Astrocyte (in vitro differentiated cells and primary cell): ENCODE measurements around the gene DIP2C. TPM values are rescaled to one million over a fixed set of nuclear protein-coding genes. Genes with fewer than 3 reads are reported as not detected.

ENCODE experiments used
- DNase-seq: peaks from one replicate; pipeline ENCODE4 v3.0.0-alpha.2; 2010; ENCODE audit warnings: low read depth
- FAIRE-seq: peaks from 2 replicates; lab custom pipeline; 2011; peaks lifted over from hg19 to GRCh38; lab: Jason Lieb, UNC
- H2AFZ ChIP-seq: 2 replicates; pipeline ENCODE4 v1.6.0; 2012; ENCODE audit warnings: low read depth, low read length, inconsistent platforms
- H3K27ac ChIP-seq: 2 replicates; pipeline ENCODE4 v1.5.1; 2011; ENCODE audit warnings: low read depth, low read length, inconsistent platforms
- H3K27me3 ChIP-seq: 2 replicates; pipeline ENCODE4 v1.6.0; 2011; ENCODE audit warnings: low read length, inconsistent platforms; ENCODE audit not compliant: insufficient read depth
- H3K36me3 ChIP-seq: 2 replicates; pipeline ENCODE4 v1.5.1; 2011; ENCODE audit warnings: low read length, inconsistent platforms; ENCODE audit not compliant: insufficient read depth
- H3K4me1 ChIP-seq: 2 replicates; pipeline ENCODE4 v1.5.1; 2011; ENCODE audit warnings: low read length, inconsistent platforms; ENCODE audit not compliant: insufficient read depth
- H3K4me2 ChIP-seq: 2 replicates; pipeline ENCODE4 v1.6.0; 2012; ENCODE audit warnings: low read length, inconsistent platforms
- H3K4me3 ChIP-seq: 2 replicates; pipeline ENCODE4 v1.5.1; 2011; ENCODE audit warnings: low read depth, mild to moderate bottlenecking, low read length, inconsistent platforms; ENCODE audit not compliant: insufficient read depth
- H3K79me2 ChIP-seq: 2 replicates; pipeline ENCODE4 v1.6.0; 2012; ENCODE audit warnings: mild to moderate bottlenecking, low read length, inconsistent platforms; ENCODE audit not compliant: insufficient read depth
- H3K9ac ChIP-seq: 2 replicates; pipeline ENCODE4 v1.6.0; 2012; ENCODE audit warnings: mild to moderate bottlenecking, low read length, inconsistent platforms
- H3K9me3 ChIP-seq: 2 replicates; pipeline ENCODE4 v1.5.1; 2012; ENCODE audit warnings: low read depth, mild to moderate bottlenecking, low read length, inconsistent platforms; ENCODE audit not compliant: insufficient read depth
- H4K20me1 ChIP-seq: 2 replicates; pipeline ENCODE4 v1.6.0; 2012; ENCODE audit warnings: low read length, inconsistent platforms; ENCODE audit not compliant: insufficient read depth
- H3K27ac Mint-ChIP-seq: one replicate; pipeline ENCODE4 v1.8.0; 2021; ENCODE audit warnings: mild to moderate bottlenecking, mixed read lengths; ENCODE audit not compliant: unreplicated experiment
- H3K27me3 Mint-ChIP-seq: one replicate; pipeline ENCODE4 v1.8.0; 2021; ENCODE audit warnings: low read depth, mixed read lengths; ENCODE audit not compliant: unreplicated experiment
- H3K36me3 Mint-ChIP-seq: one replicate; pipeline ENCODE4 v1.8.0; 2021; ENCODE audit warnings: low read depth, mixed read lengths; ENCODE audit not compliant: unreplicated experiment
- H3K4me1 Mint-ChIP-seq: one replicate; pipeline ENCODE4 v1.8.0; 2021; ENCODE audit warnings: low read depth, mixed read lengths; ENCODE audit not compliant: unreplicated experiment
- H3K4me3 Mint-ChIP-seq: one replicate; pipeline ENCODE4 v1.8.0; 2021; ENCODE audit warnings: mild to moderate bottlenecking, moderate library complexity, mixed read lengths; ENCODE audit not compliant: unreplicated experiment
- H3K9me3 Mint-ChIP-seq: one replicate; pipeline ENCODE4 v1.8.0; 2021; ENCODE audit warnings: mild to moderate bottlenecking, mixed read lengths; ENCODE audit not compliant: unreplicated experiment
- EZH2 ChIP-seq: IDR thresholded peaks from 2 replicates; pipeline ENCODE4 v1.6.1; 2012; ENCODE audit warnings: mild to moderate bottlenecking, low read length, inconsistent platforms; ENCODE audit not compliant: insufficient read depth
- total RNA-seq: library from RNA; stranded (reverse); gene quantifications from 2 replicates; pipeline ENCODE4 v1.2.1, GENCODE V29; 2021
- TF ChIP-seq, protein P1 (sequence below): IDR thresholded peaks from 2 replicates; pipeline ENCODE4 v1.5.1; 2011; ENCODE audit warnings: low read depth, mild to moderate bottlenecking, inconsistent platforms, low read length, moderate library complexity; ENCODE audit not compliant: insufficient read depth

DIP2C gene
- total RNA-seq, 1 donor from 2014 or later = 27.3 TPM

DNA sequence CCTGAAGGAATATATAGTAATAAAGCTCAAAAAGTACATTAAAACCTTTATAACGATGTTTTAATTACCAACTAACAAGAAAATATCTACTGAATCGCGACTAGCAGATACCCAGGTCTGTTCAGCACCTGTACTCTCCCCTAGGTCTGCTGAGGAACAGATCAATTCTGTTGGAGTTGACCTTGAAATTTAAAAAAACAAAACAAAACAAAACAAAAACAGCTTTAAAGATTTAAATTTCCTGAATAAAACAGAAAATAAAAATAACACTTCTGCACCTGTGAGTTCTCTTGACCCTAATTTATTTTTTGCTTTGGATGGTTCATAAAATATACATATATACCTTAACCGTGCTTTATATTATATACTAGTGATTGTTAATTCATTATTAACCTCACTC is 24.6 kb downstream of the DIP2C start:
- Histone ChIP-seq H3K4me1 (peaks cover 16% of the 10 kb centered on the region), H3K9ac (no peak overlapping the region), H3K27ac (no peak overlapping the region), H3K9me3 (no peaks in the 10 kb centered on the region), H3K79me2 (peaks cover 98% of the 10 kb centered on the region), H3K4me2 (no peak overlapping the region), H3K4me3 (no peak overlapping the region), H2AFZ (no peak overlapping the region), H4K20me1 (peaks cover 82% of the 10 kb centered on the region), H3K27me3 (no peaks in the 10 kb centered on the region), H3K36me3 (no peaks in the 10 kb centered on the region)
- H3K27ac Mint-ChIP-seq = no peak overlapping the region
- FAIRE-seq (no peak), DNase-seq (no peak)
- no peaks in the 10 kb centered on the region for H3K9me3 Mint-ChIP-seq
- no peak overlapping the region for H3K4me3 Mint-ChIP-seq
- H3K36me3 Mint-ChIP-seq = peaks cover 2% of the 10 kb centered on the region
- TF ChIP-seq, protein P1, sequence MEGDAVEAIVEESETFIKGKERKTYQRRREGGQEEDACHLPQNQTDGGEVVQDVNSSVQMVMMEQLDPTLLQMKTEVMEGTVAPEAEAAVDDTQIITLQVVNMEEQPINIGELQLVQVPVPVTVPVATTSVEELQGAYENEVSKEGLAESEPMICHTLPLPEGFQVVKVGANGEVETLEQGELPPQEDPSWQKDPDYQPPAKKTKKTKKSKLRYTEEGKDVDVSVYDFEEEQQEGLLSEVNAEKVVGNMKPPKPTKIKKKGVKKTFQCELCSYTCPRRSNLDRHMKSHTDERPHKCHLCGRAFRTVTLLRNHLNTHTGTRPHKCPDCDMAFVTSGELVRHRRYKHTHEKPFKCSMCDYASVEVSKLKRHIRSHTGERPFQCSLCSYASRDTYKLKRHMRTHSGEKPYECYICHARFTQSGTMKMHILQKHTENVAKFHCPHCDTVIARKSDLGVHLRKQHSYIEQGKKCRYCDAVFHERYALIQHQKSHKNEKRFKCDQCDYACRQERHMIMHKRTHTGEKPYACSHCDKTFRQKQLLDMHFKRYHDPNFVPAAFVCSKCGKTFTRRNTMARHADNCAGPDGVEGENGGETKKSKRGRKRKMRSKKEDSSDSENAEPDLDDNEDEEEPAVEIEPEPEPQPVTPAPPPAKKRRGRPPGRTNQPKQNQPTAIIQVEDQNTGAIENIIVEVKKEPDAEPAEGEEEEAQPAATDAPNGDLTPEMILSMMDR = no peak
- TF ChIP-seq EZH2 = no peak
- no peaks in the 10 kb centered on the region for H3K27me3 Mint-ChIP-seq
- peaks cover 32% of the 10 kb centered on the region for H3K4me1 Mint-ChIP-seq

DNA sequence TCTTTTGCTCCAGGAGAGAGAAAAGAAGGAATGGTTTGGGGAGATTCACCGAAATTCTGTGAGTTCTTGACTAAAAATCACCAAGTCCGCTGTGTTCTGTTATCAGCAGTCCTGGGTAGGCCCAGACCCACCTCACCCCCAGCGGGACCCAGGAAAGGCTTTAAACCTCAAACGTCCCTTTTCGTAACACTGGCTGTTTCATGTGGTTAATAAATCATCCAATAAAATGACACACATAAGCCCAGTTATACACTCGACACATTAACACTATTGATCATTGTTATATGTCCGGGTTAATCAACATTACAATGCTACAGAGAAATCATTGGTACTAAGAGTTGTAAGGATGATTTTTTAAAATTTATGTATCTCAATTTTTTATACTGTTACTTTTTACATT is 25.2 kb downstream of the DIP2C start:
- H3K36me3 ChIP-seq = no peaks in the 10 kb centered on the region
- H3K27ac Mint-ChIP-seq = no peak overlapping the region
- peaks cover 80% of the 10 kb centered on the region for H4K20me1 ChIP-seq
- peak overlapping the region; percentile 26 for H3K9ac ChIP-seq
- TF ChIP-seq, protein P1 = no peak
- TF ChIP-seq EZH2 = no peak
- H3K4me2 ChIP-seq = peak overlapping the region; percentile 52
- no peak for FAIRE-seq
- no peak overlapping the region for H3K4me3 Mint-ChIP-seq
- no peak overlapping the region for H3K27ac ChIP-seq
- peaks cover 2% of the 10 kb centered on the region for H3K36me3 Mint-ChIP-seq
- DNase-seq = no peak
- peaks cover 38% of the 10 kb centered on the region for H3K4me1 Mint-ChIP-seq
- H3K9me3 ChIP-seq = no peaks in the 10 kb centered on the region
- H3K4me1 ChIP-seq = peaks cover 21% of the 10 kb centered on the region
- no peaks in the 10 kb centered on the region for H3K9me3 Mint-ChIP-seq
- H3K27me3 Mint-ChIP-seq = no peaks in the 10 kb centered on the region
- no peak overlapping the region for H2AFZ ChIP-seq
- no peaks in the 10 kb centered on the region for H3K27me3 ChIP-seq
- H3K79me2 ChIP-seq = peaks cover 97% of the 10 kb centered on the region
- H3K4me3 ChIP-seq = no peak overlapping the region

DNA sequence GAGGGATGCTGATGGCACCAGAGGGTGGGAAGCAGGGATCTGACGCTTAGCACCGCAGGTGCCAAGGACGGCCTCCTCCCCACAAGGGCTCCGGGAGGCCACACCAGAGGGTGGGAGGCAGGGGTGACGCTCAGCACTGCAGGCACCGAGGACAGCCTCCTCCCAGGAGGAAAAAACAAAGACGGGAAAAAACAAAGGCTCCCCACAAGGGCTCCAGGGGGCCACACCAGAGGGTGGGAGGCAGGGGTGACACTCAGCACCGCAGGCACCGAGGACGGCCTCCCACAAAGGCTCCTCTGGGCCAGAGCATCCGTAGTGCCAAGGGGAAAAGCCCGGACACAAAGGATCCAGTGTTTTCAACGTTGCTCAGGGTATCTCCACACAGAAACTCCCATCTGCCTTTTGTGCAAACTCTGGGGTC is 25.6 kb downstream of the DIP2C start:
- H3K27ac Mint-ChIP-seq = no peak overlapping the region

More for the DNA sequence above, 25.6 kb downstream of the DIP2C start:
- H3K4me1 ChIP-seq = peaks cover 26% of the 10 kb centered on the region
- Mint-ChIP-seq H3K4me3 (no peak overlapping the region), H3K36me3 (peaks cover 2% of the 10 kb centered on the region), H3K9me3 (no peaks in the 10 kb centered on the region), H3K4me1 (peaks cover 42% of the 10 kb centered on the region), H3K27me3 (no peaks in the 10 kb centered on the region)
- peak overlapping the region; percentile 52 for H3K4me2 ChIP-seq
- no peaks in the 10 kb centered on the region for H3K9me3 ChIP-seq
- no peak overlapping the region for H3K27ac ChIP-seq
- H3K36me3 ChIP-seq = no peaks in the 10 kb centered on the region
- H4K20me1 ChIP-seq = peaks cover 80% of the 10 kb centered on the region
- H3K9ac ChIP-seq = peak overlapping the region; percentile 26
- no peak for DNase-seq
- FAIRE-seq = no peak
- peaks cover 97% of the 10 kb centered on the region for H3K79me2 ChIP-seq
- H2AFZ ChIP-seq = no peak overlapping the region
- H3K4me3 ChIP-seq = no peak overlapping the region
- TF ChIP-seq, protein P1 = no peak
- no peak for TF ChIP-seq EZH2
- H3K27me3 ChIP-seq = no peaks in the 10 kb centered on the region
